ENCODE results near the gene RTF1. TPM values are rescaled to one million over a fixed set of nuclear protein-coding genes. Genes with fewer than 3 reads are reported as not detected.

Gene RTF1
- total RNA-seq, 4 donors from 2014 or later = 22.7 to 46.8 (median 24.3) TPM

- no peak for ATAC-seq
Measured at GRCh38 chr15:41520636-41521035, 103.7 kb downstream of the RTF1 start.

GRCh38 chr15:41521614-41522013, 104.7 kb downstream of the RTF1 start:
- intact Hi-C loops (cut with DNase I; ENCODE audit: low total_unique reads) = no loop called here

More at GRCh38 chr15:41520636-41521035, 103.7 kb downstream of the RTF1 start:
- no peak for TF ChIP-seq POLR2A (IDR thresholded peaks at IDR 0.05)
- TF ChIP-seq, protein P1, sequence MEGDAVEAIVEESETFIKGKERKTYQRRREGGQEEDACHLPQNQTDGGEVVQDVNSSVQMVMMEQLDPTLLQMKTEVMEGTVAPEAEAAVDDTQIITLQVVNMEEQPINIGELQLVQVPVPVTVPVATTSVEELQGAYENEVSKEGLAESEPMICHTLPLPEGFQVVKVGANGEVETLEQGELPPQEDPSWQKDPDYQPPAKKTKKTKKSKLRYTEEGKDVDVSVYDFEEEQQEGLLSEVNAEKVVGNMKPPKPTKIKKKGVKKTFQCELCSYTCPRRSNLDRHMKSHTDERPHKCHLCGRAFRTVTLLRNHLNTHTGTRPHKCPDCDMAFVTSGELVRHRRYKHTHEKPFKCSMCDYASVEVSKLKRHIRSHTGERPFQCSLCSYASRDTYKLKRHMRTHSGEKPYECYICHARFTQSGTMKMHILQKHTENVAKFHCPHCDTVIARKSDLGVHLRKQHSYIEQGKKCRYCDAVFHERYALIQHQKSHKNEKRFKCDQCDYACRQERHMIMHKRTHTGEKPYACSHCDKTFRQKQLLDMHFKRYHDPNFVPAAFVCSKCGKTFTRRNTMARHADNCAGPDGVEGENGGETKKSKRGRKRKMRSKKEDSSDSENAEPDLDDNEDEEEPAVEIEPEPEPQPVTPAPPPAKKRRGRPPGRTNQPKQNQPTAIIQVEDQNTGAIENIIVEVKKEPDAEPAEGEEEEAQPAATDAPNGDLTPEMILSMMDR (IDR thresholded peaks at IDR 0.05 in 4 of 5, conservative IDR thresholded peaks at IDR 0.05 in 1 of 5) = no peak
- DNase-seq = no peak
- Histone ChIP-seq H3K27ac (no peak overlapping the region), H3K9me3 (no peaks in the 10 kb centered on the region), H3K4me1 (no peaks in the 10 kb centered on the region), H3K4me3 (no peak overlapping the region), H3K27me3 (no peaks in the 10 kb centered on the region), H3K36me3 (peaks cover 0 to 19% of the 10 kb centered on the region in 2 donors)
- intact Hi-C loops (cut with DNase I; ENCODE audit: low total_unique reads) = no loop called here
- in situ Hi-C loops (cut with MboI; ENCODE audit: low sequenced_read_pairs in 4 of 4) = no loop called here

DNA sequence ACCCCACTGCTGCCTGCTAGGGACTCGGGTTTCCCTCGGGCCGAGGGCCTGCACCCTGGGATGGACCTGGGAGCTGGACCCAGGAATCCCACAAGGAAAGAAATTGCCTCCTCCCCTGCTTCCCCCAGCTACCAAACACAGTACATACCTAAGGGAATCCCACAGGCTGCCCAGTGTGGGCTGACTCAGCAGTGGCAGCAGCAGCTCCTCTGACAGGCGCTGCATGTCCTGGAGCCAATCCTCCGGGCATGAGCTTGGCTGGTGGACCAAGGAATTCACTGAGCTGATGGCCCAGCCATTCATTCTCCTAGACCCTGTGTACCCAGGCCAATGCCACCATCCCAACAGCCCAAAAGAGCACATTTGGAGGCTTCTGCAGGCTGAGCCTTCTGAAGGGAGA, 106.2 kb downstream of the RTF1 start:
- in situ Hi-C loops (cut with MboI; ENCODE audit: low sequenced_read_pairs in 4 of 4) = no loop called here
- intact Hi-C loops (cut with DNase I; ENCODE audit: low total_unique reads) = no loop called here
- Histone ChIP-seq H3K36me3 (peaks cover 0 to 34% of the 10 kb centered on the region in 2 donors), H3K9me3 (no peaks in the 10 kb centered on the region), H3K27ac (no peak overlapping the region), H3K4me3 (no peak overlapping the region), H3K27me3 (no peaks in the 10 kb centered on the region), H3K4me1 (no peaks in the 10 kb centered on the region)
- DNase-seq = no peak
- no peak for ATAC-seq
- TF ChIP-seq, protein P1 (IDR thresholded peaks at IDR 0.05 in 4 of 5, conservative IDR thresholded peaks at IDR 0.05 in 1 of 5) = no peak
- TF ChIP-seq POLR2A (IDR thresholded peaks at IDR 0.05) = no peak

More at GRCh38 chr15:41521614-41522013, 104.7 kb downstream of the RTF1 start:
- no peaks in the 10 kb centered on the region for H3K27me3 ChIP-seq
- in situ Hi-C loops (cut with MboI; ENCODE audit: low sequenced_read_pairs in 4 of 4) = no loop called here
- peaks cover 0 to 29% of the 10 kb centered on the region in 2 donors for H3K36me3 ChIP-seq
- H3K9me3 ChIP-seq = no peaks in the 10 kb centered on the region
- no peak overlapping the region for H3K4me3 ChIP-seq
- no peak overlapping the region for H3K27ac ChIP-seq
- ATAC-seq (no peak), DNase-seq (no peak)
- no peaks in the 10 kb centered on the region for H3K4me1 ChIP-seq
- TF ChIP-seq, protein P1 (IDR thresholded peaks at IDR 0.05 in 4 of 5, conservative IDR thresholded peaks at IDR 0.05 in 1 of 5) = no peak
- no peak for TF ChIP-seq POLR2A (IDR thresholded peaks at IDR 0.05)

DNA sequence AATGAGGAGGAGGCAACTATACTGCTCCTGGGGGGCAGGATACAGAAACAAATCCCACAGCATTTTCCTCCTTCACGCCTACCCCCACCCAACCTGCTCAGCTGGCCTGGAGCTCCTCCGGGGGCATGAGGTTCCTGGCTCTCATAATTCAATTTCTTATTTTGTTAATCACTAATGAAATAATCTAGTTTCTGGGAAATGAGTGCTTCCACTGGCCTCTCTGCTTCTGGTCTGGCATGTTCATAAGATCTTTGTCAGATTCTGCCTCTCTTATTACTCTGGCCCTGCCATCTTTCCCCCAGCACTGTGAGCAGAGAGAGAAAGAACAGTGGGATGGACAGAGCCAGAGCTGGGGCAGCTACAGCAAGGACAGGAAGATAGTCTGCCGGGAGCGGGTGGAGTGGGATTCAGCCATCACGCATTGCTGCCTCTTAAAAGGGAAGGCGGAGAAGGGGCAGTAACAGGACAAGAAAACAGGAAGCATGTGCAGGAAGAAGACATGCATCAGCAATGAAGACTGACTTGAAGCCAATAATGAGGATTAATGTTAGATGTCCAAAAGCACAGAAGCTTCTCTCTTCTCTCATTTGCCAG, 113.6 kb downstream of the RTF1 start:
- peaks cover 0 to 94% of the 10 kb centered on the region in 2 donors for H3K36me3 ChIP-seq
- H3K27me3 ChIP-seq = no peaks in the 10 kb centered on the region
- no peak overlapping the region for H3K27ac ChIP-seq
- H3K4me3 ChIP-seq = no peak overlapping the region
- no peak for TF ChIP-seq POLR2A (IDR thresholded peaks at IDR 0.05)
- TF ChIP-seq, protein P1 (IDR thresholded peaks at IDR 0.05 in 4 of 5, conservative IDR thresholded peaks at IDR 0.05 in 1 of 5) = no peak
- H3K4me1 ChIP-seq = no peaks in the 10 kb centered on the region
- in situ Hi-C loops (cut with MboI; ENCODE audit: low sequenced_read_pairs in 4 of 4) = no loop called here
- intact Hi-C loops (cut with DNase I; ENCODE audit: low total_unique reads) = no loop called here
- no peaks in the 10 kb centered on the region for H3K9me3 ChIP-seq
- no peak for ATAC-seq
- DNase-seq = no peak

Other genes with a start within 250 kb of the RTF1 start
- not detected for gene EXD1, start 186.3 kb upstream of the RTF1 start, total RNA-seq
- 100 to 1,000 TPM; 208 to 293 (median 266) TPM for gene CHP1, start 185.8 kb upstream of the RTF1 start, total RNA-seq
- gene OIP5, start 84.5 kb upstream of the RTF1 start, total RNA-seq = 1 to 10 TPM; 1.9 to 7.8 (median 4.0) TPM
- gene NUSAP1, start 84.2 kb upstream of the RTF1 start, total RNA-seq = 1 to 10 TPM; 1.8 to 4.1 (median 2.5) TPM
- 10 to 100 TPM; 48.1 to 61.4 (median 51.9) TPM for gene NDUFAF1, start 14.6 kb upstream of the RTF1 start, total RNA-seq
- gene ITPKA, start 76.8 kb downstream of the RTF1 start, total RNA-seq = 10 to 100 TPM in 1 of 4 donors, 1 to 10 TPM in 2, under 1 TPM in 1; 0.75 to 12.4 (median 7.0) TPM
- under 1 TPM in 2 of 4 donors, not detected in 2; 0.34 to 0.68 TPM for gene LTK, start 96.7 kb downstream of the RTF1 start, total RNA-seq
- gene RPAP1, start 127.2 kb downstream of the RTF1 start, total RNA-seq = 10 to 100 TPM; 17.8 to 73.2 (median 34.8) TPM
- 1 to 10 TPM; 1.6 to 4.4 (median 2.4) TPM for gene TYRO3, start 142.1 kb downstream of the RTF1 start, total RNA-seq
- 10 to 100 TPM; 17.0 to 27.8 (median 23.6) TPM for gene MGA, start 243.3 kb downstream of the RTF1 start, total RNA-seq